Fibroblast of lung (primary cell): Measurements from ENCODE around the gene GLP2R. TPM values are rescaled to one million over a fixed set of nuclear protein-coding genes. Genes with fewer than 3 reads are reported as not detected.

ENCODE experiments used
- DNase-seq, 2 donors: peaks; one replicate each; pipeline versions ENCODE4 v3.0.0 to v3.0.0-alpha.2; 2010; ENCODE audit warnings: low read depth in 2 of 2
- H2AFZ ChIP-seq: 2 replicates; pipeline ENCODE4 v1.5.1; 2012; ENCODE audit warnings: low read length, control low read depth, inconsistent platforms
- H3K27ac ChIP-seq: 2 replicates; pipeline ENCODE4 v1.5.1; 2011; ENCODE audit warnings: low read length, control low read depth; ENCODE audit not compliant: insufficient read depth
- H3K27me3 ChIP-seq: 2 replicates; pipeline ENCODE4 v1.5.1; 2011; ENCODE audit warnings: mild to moderate bottlenecking, low read length; ENCODE audit not compliant: control insufficient read depth, insufficient read depth
- H3K36me3 ChIP-seq: 2 replicates; pipeline ENCODE4 v1.5.1; 2011; ENCODE audit warnings: low read length; ENCODE audit not compliant: control insufficient read depth, insufficient read depth
- H3K4me1 ChIP-seq: 2 replicates; pipeline ENCODE4 v1.5.1; 2011; ENCODE audit warnings: low read length; ENCODE audit not compliant: control insufficient read depth, insufficient read depth; ENCODE audit errors: extremely low read depth
- H3K4me2 ChIP-seq: 2 replicates; pipeline ENCODE4 v1.5.1; 2011; ENCODE audit warnings: low read length, control low read depth; ENCODE audit not compliant: insufficient read depth; ENCODE audit errors: extremely low read depth
- H3K4me3 ChIP-seq, 4 experiments: fragments of 200-600 bp in 1 of 4; sonication (generic) in 1 of 4; replicated peaks in 1 of 4; 2 replicates each; pipeline ENCODE4 v1.5.1; 2011 to 2016; ENCODE audit warnings: low read length in 4 of 4, low read depth in 3 of 4, mild to moderate bottlenecking in 3 of 4, control low read depth in 2 of 4, inconsistent platforms in 1 of 4, mixed read lengths in 1 of 4; ENCODE audit not compliant: insufficient read depth in 1 of 4; ENCODE audit errors: control extremely low read depth in 1 of 4
- H3K79me2 ChIP-seq: 2 replicates; pipeline ENCODE4 v1.5.1; 2012; ENCODE audit warnings: mild to moderate bottlenecking, low read length, inconsistent platforms; ENCODE audit not compliant: control insufficient read depth, insufficient read depth
- H3K9ac ChIP-seq: 2 replicates; pipeline ENCODE4 v1.5.1; 2011; ENCODE audit warnings: mild to moderate bottlenecking, low read length, control low read depth; ENCODE audit not compliant: insufficient read depth
- H3K9me3 ChIP-seq: 2 replicates; pipeline ENCODE4 v1.5.1; 2012; ENCODE audit warnings: low read depth, low read length; ENCODE audit not compliant: control insufficient read depth, insufficient read depth
- H4K20me1 ChIP-seq: 2 replicates; pipeline ENCODE4 v1.5.1; 2011; ENCODE audit warnings: low read length; ENCODE audit not compliant: control insufficient read depth, insufficient read depth; ENCODE audit errors: extremely low read depth
- EZH2 ChIP-seq: IDR thresholded peaks from 2 replicates; pipeline ENCODE4 v1.5.1; 2012; ENCODE audit warnings: low read length, control low read depth, mild to moderate bottlenecking; ENCODE audit errors: missing control alignments
- polyA plus RNA-seq, 2 donors: library from polyadenylated mRNA; depleted of rRNA in 1 of 2; stranded (reverse) in 1 of 2; unstranded in 1 of 2; fragments of >200 nt; gene quantifications; 2 replicates each; pipeline ENCODE4 v1.2.1, GENCODE V29; 2011 to 2012; ENCODE audit warnings: missing spikeins in 1 of 2
- total RNA-seq: library from RNA; depleted of rRNA; stranded (reverse); fragments of >200 nt; gene quantifications from 2 replicates; pipeline ENCODE4 v1.2.1, GENCODE V29; 2014
- TF ChIP-seq, protein P1 (sequence below), 2 donors: IDR thresholded peaks in 1 of 2; conservative IDR thresholded peaks in 1 of 2; 1 replicate in 1 of 2; 2 replicates in 1 of 2; pipeline ENCODE4 v1.5.1; 2011 to 2012; ENCODE audit warnings: low read length in 2 of 2, control low read depth in 1 of 2, inconsistent platforms in 1 of 2, low read depth in 1 of 2, mild to moderate bottlenecking in 1 of 2

Gene GLP2R
- total and polyA plus RNA-seq, 2 donors (not counting 1 experiment from before 2014, with no cell fraction given): not detected

DNA sequence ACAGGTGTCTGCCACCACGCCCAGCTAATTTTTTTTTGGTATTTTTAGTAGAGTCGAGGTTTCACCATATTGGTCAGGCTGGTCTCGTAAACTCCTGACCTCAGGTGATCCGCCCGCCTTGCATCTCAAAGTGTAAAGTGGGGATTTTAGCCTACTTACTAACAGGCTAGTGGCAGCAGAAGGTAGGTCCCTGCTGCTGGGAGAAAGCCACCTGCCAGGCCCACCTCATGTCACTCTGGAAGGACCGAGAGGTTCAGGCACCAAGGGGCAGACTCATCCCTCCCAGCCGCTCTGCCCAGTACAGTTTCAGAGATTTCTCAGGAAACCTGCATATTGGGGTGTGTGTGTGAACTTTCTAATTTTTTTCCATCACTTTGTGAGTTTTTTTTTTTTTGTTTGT lies 81.4 kb downstream of the GLP2R start:
- no peak overlapping the region for H3K4me3 ChIP-seq
- DNase-seq: no peak
- no peak overlapping the region for H3K27ac ChIP-seq
- no peak overlapping the region for H3K9ac ChIP-seq
- H4K20me1 ChIP-seq: no peaks in the 10 kb centered on the region
- H3K4me1 ChIP-seq: no peaks in the 10 kb centered on the region
- TF ChIP-seq, protein P1, sequence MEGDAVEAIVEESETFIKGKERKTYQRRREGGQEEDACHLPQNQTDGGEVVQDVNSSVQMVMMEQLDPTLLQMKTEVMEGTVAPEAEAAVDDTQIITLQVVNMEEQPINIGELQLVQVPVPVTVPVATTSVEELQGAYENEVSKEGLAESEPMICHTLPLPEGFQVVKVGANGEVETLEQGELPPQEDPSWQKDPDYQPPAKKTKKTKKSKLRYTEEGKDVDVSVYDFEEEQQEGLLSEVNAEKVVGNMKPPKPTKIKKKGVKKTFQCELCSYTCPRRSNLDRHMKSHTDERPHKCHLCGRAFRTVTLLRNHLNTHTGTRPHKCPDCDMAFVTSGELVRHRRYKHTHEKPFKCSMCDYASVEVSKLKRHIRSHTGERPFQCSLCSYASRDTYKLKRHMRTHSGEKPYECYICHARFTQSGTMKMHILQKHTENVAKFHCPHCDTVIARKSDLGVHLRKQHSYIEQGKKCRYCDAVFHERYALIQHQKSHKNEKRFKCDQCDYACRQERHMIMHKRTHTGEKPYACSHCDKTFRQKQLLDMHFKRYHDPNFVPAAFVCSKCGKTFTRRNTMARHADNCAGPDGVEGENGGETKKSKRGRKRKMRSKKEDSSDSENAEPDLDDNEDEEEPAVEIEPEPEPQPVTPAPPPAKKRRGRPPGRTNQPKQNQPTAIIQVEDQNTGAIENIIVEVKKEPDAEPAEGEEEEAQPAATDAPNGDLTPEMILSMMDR (conservative IDR thresholded peaks at IDR 0.05 in 1 of 2, IDR thresholded peaks at IDR 0.05 in 1 of 2; ENCODE audit: low read depth in 1 of 2, low read length in 2 of 2): no peak
- H3K36me3 ChIP-seq: no peaks in the 10 kb centered on the region
- no peak overlapping the region for H3K4me2 ChIP-seq
- no peaks in the 10 kb centered on the region for H3K27me3 ChIP-seq
- H3K9me3 ChIP-seq: no peaks in the 10 kb centered on the region
- no peaks in the 10 kb centered on the region for H3K79me2 ChIP-seq
- H2AFZ ChIP-seq: no peak overlapping the region

DNA sequence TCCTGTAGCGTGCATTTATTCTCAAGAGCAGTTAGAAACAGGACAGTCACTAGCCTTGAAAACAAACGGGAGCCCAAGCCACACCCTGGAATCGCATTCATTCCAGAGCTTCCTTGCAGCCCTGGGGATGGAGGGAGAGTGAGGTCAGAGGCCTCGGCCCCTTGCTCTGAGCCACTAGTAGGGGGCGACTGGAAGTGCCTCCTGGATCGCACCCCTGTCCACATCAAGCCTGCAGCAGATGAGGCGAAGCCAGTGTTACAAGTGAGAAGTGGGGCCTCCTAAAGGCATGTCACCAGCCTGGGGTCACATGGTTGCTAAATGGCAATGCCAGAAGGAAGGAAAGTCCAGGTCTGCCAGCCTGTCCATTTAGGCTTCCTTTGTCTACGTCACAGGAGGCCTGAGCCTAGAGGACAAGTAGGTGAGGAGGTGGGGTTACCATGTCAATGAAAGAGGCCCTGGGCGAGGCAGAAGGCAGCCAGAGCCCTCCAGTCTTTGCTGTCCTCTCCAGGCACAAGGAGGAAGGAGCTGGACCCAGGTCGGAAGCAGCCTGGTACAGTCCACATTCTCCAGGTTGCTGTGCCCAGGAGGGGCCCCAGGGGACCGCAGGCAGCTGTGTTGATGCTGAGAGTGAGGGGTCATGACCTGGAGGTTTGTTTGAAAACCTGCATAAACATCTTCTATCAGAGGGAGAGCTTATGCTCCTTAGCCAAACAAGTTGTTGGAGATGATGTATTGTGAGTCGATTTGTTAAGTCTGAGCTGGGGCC lies 82.3 kb downstream of the GLP2R start:
- Histone ChIP-seq H3K4me1 (no peaks in the 10 kb centered on the region), H3K4me3 (no peak overlapping the region), H3K27me3 (no peaks in the 10 kb centered on the region), H3K27ac (no peak overlapping the region), H4K20me1 (no peaks in the 10 kb centered on the region), H3K79me2 (no peaks in the 10 kb centered on the region), H3K4me2 (no peak overlapping the region), H2AFZ (no peak overlapping the region), H3K9ac (no peak overlapping the region), H3K36me3 (no peaks in the 10 kb centered on the region), H3K9me3 (no peaks in the 10 kb centered on the region)
- TF ChIP-seq EZH2: no peak
- TF ChIP-seq, protein P1 (conservative IDR thresholded peaks at IDR 0.05 in 1 of 2, IDR thresholded peaks at IDR 0.05 in 1 of 2; ENCODE audit: low read depth in 1 of 2, low read length in 2 of 2): no peak
- DNase-seq: peak in 1 of 2 donors; percentile 69

DNA sequence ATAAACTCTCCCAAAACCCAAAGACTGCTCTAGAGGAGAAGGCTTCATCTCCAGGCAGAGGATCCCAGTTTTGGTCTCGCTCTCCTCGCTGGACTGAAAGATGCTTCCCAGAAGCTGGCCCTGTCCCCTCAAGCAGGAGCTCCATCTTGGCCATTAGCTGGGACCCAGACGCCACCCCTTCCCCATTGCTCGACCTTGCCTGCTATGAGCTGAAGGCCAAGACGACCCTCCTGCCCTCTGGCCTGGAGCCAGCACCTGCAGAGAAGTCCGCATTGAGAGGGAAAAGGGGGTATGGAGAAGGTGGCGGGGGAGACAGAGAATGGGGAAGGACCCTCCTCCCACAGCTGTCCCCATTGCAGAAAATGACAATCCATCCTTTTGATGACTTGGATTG lies 82.9 kb downstream of the GLP2R start:
- Histone ChIP-seq H3K27ac (no peak overlapping the region), H2AFZ (no peak overlapping the region), H3K4me3 (no peak overlapping the region), H3K4me1 (no peaks in the 10 kb centered on the region), H3K79me2 (no peaks in the 10 kb centered on the region), H3K4me2 (no peak overlapping the region), H3K9me3 (no peaks in the 10 kb centered on the region), H3K36me3 (no peaks in the 10 kb centered on the region), H4K20me1 (no peaks in the 10 kb centered on the region), H3K27me3 (no peaks in the 10 kb centered on the region), H3K9ac (no peak overlapping the region)
- TF ChIP-seq EZH2: no peak
- TF ChIP-seq, protein P1 (conservative IDR thresholded peaks at IDR 0.05 in 1 of 2, IDR thresholded peaks at IDR 0.05 in 1 of 2; ENCODE audit: low read depth in 1 of 2, low read length in 2 of 2): no peak
- no peak for DNase-seq
